Measurements from ENCODE around the gene CCT3.

DNA sequence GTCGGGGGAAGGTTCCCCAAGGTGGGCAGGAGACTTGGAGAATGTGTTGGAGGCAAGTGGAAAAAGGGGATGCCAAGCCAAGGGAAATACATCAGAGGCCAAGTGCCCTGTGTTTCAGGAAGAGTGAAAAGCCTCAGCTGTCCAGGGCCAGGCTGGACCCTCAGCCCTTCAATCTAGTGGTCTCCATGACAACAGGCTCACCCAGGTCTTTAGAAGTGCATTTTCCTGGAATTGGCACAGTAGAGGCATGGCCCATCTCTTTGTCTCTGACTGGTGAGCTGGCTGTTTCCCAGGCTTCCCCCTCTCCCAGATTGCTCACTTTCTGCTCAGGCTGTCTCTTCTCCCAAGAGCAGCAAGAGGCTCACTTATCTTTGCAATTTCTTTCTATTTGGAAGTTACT, 20.5 kb upstream of the CCT3 start:
- TF ChIP-seq CTCF (IDR thresholded peaks at IDR 0.05) (no peak), POLR2A (IDR thresholded peaks at IDR 0.05) (no peak), POLR2AphosphoS5 (IDR thresholded peaks at IDR 0.05; ENCODE audit: insufficient read depth in 1 of 2, low read depth in 1 of 2) (no peak)

All from vagina (tissue), 2 donors.